Panc1 (cell line): ENCODE results near the gene ZFP62. TPM values are rescaled to one million over a fixed set of nuclear protein-coding genes. Genes with fewer than 3 reads are reported as not detected.

Source experiments
- ATAC-seq: fragments of 200-7000 bp; cut with Tn5 transposase; 2 replicates; pipeline ENCODE4 v1.9.1; 2020; ENCODE audit warnings: mild to moderate bottlenecking, moderate library complexity
- BruUV-seq: library from RNA; stranded (reverse); fragments of 400-500 nt; replicated peaks from 2 replicates; lab custom pipeline; 2021; lab: Mats Ljungman, UMichigan
- CTCF ChIA-PET: fragments of 300-600 bp; sonication (Branson Sonifier 250); formaldehyde crosslinking; loops from one replicate; lab custom pipeline; 2022; ENCODE audit warnings: antibody characterized with exemption; lab: Charles Lee
- POLR2A ChIA-PET: fragments of 300-600 bp; sonication (Branson Sonifier 250); formaldehyde crosslinking; loops from one replicate; lab custom pipeline; 2022; ENCODE audit warnings: antibody characterized with exemption; lab: Charles Lee
- DNase-seq: peaks from one replicate; pipeline ENCODE4 v3.0.0-alpha.2; 2010; ENCODE audit warnings: low read depth, low spot score
- H3K27ac ChIP-seq: 2 replicates; pipeline ENCODE4 v1.5.1; 2011; ENCODE audit warnings: mild to moderate bottlenecking, low read length, inconsistent platforms
- H3K27me3 ChIP-seq: fragments of 200-500 bp; sonication (Bioruptor generic); 2 replicates; pipeline ENCODE4 v1.6.0; 2014; ENCODE audit warnings: low read length, inconsistent platforms; ENCODE audit not compliant: control insufficient read depth, insufficient read depth
- H3K36me3 ChIP-seq: fragments of 200-500 bp; sonication (Bioruptor generic); 2 replicates; pipeline ENCODE4 v1.5.1; 2014; ENCODE audit warnings: inconsistent platforms, mild to moderate bottlenecking, low read length, moderate library complexity; ENCODE audit not compliant: control insufficient read depth, insufficient read depth
- H3K4me1 ChIP-seq: 2 replicates; pipeline ENCODE4 v1.5.1; 2011; ENCODE audit warnings: inconsistent platforms, mild to moderate bottlenecking, low read length, moderate library complexity; ENCODE audit not compliant: control insufficient read depth, insufficient read depth
- H3K4me3 ChIP-seq, 2 experiments: 2 replicates each; pipeline ENCODE4 v1.5.1; 2011 to 2012; ENCODE audit warnings: low read depth in 2 of 2, low read length in 2 of 2, mild to moderate bottlenecking in 2 of 2, inconsistent platforms in 1 of 2, moderate library complexity in 1 of 2
- H3K9me3 ChIP-seq: fragments of 200-500 bp; sonication (Bioruptor generic); 2 replicates; pipeline ENCODE4 v1.5.1; 2014; ENCODE audit warnings: low read depth, mild to moderate bottlenecking, inconsistent platforms, low read length, moderate library complexity; ENCODE audit not compliant: control insufficient read depth, insufficient read depth
- POLR2AphosphoS5 ChIP-seq: IDR thresholded peaks from 2 replicates; pipeline ENCODE4 v1.6.1; 2012; ENCODE audit warnings: mild to moderate bottlenecking, low read depth, low read length, moderate library complexity
- SIN3A ChIP-seq: IDR thresholded peaks from 2 replicates; pipeline ENCODE4 v1.6.1; 2012; ENCODE audit warnings: low read depth, mild to moderate bottlenecking, low read length, moderate library complexity, borderline replicate concordance; ENCODE audit not compliant: insufficient read depth
- TCF7L2 ChIP-seq: IDR thresholded peaks from 2 replicates; pipeline ENCODE4 v1.6.1; 2011; ENCODE audit warnings: mild to moderate bottlenecking, low read depth, low read length, inconsistent platforms
- in situ Hi-C: cut with HindIII; loops from 2 replicates; pipeline ENCODE4 v1.10.0; 2016; ENCODE audit warnings: low sequenced_read_pairs, low pct_unique_long_range_greater_than_20kb
- intact Hi-C: fragments of 100-400 bp; cut with micrococcal nuclease; formaldehyde crosslinking; loops from one replicate; pipeline ENCODE4 v1.10.0; 2022; ENCODE audit not compliant: unreplicated experiment
- total RNA-seq: library from RNA; stranded (reverse); gene quantifications from one replicate; pipeline ENCODE4 v1.2.1, GENCODE V29; 2021; ENCODE audit not compliant: unreplicated experiment
- TF ChIP-seq, protein P1 (sequence below), 2 experiments: IDR thresholded peaks; 2 replicates each; pipeline ENCODE4 v1.6.1; 2011 to 2012; ENCODE audit warnings: low read depth in 2 of 2, control low read depth in 1 of 2, low read length in 1 of 2, mild to moderate bottlenecking in 1 of 2, moderate library complexity in 1 of 2; ENCODE audit not compliant: insufficient read depth in 1 of 2
- TF ChIP-seq, protein P2 (sequence below): fragments of 450-650 bp; IDR thresholded peaks from 2 replicates; pipeline ENCODE4 v1.5.1; 2017; ENCODE audit warnings: mild to moderate bottlenecking

The ZFP62 gene
- total RNA-seq, 1 experiment from 2014 or later = 17.8 TPM

DNA sequence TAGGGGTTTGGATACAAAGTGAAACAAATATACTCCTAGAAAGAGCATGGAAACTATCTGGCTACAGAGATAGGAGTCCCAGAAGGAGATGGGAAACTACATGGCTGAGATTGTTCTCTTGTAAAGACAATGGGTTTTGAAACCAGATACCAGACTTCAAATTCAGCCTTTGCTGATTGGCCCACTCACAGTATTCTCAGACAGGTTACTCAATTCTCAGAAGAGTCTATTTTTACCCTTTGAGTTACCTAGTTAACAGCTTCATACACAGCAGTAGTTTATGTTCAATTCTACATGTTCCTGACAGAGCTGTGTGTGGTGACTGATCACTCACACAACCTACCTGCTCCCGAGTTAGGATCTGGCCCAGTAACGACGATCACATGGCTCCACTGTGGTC is 14.1 kb downstream of the ZFP62 start:
- H3K4me1 ChIP-seq = no peaks in the 10 kb centered on the region
- no peaks in the 10 kb centered on the region for H3K27me3 ChIP-seq
- no TSS peak for BruUV-seq
- no peak for ATAC-seq
- CTCF ChIA-PET = no interaction called here
- DNase-seq = no peak
- H3K36me3 ChIP-seq = peaks cover 5% of the 10 kb centered on the region; the same call in 1 of the 2 replicates
- POLR2A ChIA-PET = interaction anchor here (0.5 kb wide), 1 partner anchor 13 kb away, joined by 3 read pairs; no protein-coding TSS in a partner anchor
- H3K4me3 ChIP-seq = no peak overlapping the region
- TF ChIP-seq SIN3A (no peak), POLR2AphosphoS5 (no peak), TCF7L2 (no peak)
- TF ChIP-seq, protein P1, sequence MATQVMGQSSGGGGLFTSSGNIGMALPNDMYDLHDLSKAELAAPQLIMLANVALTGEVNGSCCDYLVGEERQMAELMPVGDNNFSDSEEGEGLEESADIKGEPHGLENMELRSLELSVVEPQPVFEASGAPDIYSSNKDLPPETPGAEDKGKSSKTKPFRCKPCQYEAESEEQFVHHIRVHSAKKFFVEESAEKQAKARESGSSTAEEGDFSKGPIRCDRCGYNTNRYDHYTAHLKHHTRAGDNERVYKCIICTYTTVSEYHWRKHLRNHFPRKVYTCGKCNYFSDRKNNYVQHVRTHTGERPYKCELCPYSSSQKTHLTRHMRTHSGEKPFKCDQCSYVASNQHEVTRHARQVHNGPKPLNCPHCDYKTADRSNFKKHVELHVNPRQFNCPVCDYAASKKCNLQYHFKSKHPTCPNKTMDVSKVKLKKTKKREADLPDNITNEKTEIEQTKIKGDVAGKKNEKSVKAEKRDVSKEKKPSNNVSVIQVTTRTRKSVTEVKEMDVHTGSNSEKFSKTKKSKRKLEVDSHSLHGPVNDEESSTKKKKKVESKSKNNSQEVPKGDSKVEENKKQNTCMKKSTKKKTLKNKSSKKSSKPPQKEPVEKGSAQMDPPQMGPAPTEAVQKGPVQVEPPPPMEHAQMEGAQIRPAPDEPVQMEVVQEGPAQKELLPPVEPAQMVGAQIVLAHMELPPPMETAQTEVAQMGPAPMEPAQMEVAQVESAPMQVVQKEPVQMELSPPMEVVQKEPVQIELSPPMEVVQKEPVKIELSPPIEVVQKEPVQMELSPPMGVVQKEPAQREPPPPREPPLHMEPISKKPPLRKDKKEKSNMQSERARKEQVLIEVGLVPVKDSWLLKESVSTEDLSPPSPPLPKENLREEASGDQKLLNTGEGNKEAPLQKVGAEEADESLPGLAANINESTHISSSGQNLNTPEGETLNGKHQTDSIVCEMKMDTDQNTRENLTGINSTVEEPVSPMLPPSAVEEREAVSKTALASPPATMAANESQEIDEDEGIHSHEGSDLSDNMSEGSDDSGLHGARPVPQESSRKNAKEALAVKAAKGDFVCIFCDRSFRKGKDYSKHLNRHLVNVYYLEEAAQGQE (IDR thresholded peaks at IDR 0.05; ENCODE audit: insufficient read depth in 1 of 2, low read depth in 2 of 2, low read length in 1 of 2) = no peak
- TF ChIP-seq, protein P2, sequence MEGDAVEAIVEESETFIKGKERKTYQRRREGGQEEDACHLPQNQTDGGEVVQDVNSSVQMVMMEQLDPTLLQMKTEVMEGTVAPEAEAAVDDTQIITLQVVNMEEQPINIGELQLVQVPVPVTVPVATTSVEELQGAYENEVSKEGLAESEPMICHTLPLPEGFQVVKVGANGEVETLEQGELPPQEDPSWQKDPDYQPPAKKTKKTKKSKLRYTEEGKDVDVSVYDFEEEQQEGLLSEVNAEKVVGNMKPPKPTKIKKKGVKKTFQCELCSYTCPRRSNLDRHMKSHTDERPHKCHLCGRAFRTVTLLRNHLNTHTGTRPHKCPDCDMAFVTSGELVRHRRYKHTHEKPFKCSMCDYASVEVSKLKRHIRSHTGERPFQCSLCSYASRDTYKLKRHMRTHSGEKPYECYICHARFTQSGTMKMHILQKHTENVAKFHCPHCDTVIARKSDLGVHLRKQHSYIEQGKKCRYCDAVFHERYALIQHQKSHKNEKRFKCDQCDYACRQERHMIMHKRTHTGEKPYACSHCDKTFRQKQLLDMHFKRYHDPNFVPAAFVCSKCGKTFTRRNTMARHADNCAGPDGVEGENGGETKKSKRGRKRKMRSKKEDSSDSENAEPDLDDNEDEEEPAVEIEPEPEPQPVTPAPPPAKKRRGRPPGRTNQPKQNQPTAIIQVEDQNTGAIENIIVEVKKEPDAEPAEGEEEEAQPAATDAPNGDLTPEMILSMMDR = no peak
- in situ Hi-C loops = no loop called here
- peaks cover 61% of the 10 kb centered on the region for H3K9me3 ChIP-seq
- intact Hi-C loops = no loop called here
- H3K27ac ChIP-seq = no peak overlapping the region

DNA sequence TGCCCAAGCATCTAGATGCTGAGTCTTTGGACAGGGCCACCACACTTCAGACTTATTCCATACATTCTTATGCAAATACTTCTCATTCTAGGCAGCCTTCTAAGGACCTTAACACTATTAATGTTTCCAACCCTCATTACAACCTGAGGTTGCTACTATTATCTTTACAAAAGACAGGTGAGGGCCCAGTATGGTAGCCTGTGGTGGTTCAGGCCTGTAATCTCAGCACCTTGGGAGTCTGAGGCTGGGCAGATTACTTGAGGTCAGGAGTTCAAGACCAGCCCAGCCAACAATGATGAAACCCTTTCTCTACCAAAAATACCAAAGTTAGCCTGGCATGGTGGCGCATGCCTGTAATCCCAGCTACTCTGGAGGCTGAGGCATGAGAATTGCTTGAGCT is 16.2 kb downstream of the ZFP62 start:
- in situ Hi-C loops (no loop called here), intact Hi-C loops (no loop called here)
- CTCF ChIA-PET = no interaction called here
- H3K9me3 ChIP-seq = peaks cover 39% of the 10 kb centered on the region
- BruUV-seq = no TSS peak
- no peaks in the 10 kb centered on the region for H3K4me1 ChIP-seq
- H3K36me3 ChIP-seq = no peaks in the 10 kb centered on the region
- TF ChIP-seq POLR2AphosphoS5 (no peak), TCF7L2 (no peak), SIN3A (no peak)
- TF ChIP-seq, protein P1 (IDR thresholded peaks at IDR 0.05; ENCODE audit: insufficient read depth in 1 of 2, low read depth in 2 of 2, low read length in 1 of 2) = no peak
- TF ChIP-seq, protein P2 = no peak
- no peaks in the 10 kb centered on the region for H3K27me3 ChIP-seq
- DNase-seq = no peak
- H3K27ac ChIP-seq = no peak overlapping the region
- no peak overlapping the region for H3K4me3 ChIP-seq
- no peak for ATAC-seq
- POLR2A ChIA-PET = no interaction called here
